Subcutaneous adipose tissue (tissue), 4 donors: Measurements from ENCODE around the gene SELENOK. TPM values are rescaled to one million over a fixed set of nuclear protein-coding genes. Genes with fewer than 3 reads are reported as not detected.

Source experiments
- CTCF ChIP-seq: fragments of 450-650 bp; IDR thresholded peaks from one replicate; pipeline ENCODE4 v1.5.1; 2016; ENCODE audit warnings: low read depth, mild to moderate bottlenecking, control low read depth, antibody characterized with exemption, moderate library complexity
- total RNA-seq, 4 donors: library from RNA; depleted of rRNA; stranded (reverse); fragments of >200 nt; gene quantifications; one replicate each; pipeline ENCODE4 v1.1.0, GENCODE V29; 2016

The SELENOK gene
- total RNA-seq, 4 donors from 2014 or later, result 34.7 to 101 (median 50.8) TPM

- no peak for TF ChIP-seq CTCF
These were observed 43.7 kb upstream of the SELENOK start for GRCh38 chr3:53935283-53935901.

- TF ChIP-seq CTCF, result no peak
These were observed 29.6 kb upstream of the SELENOK start for GRCh38 chr3:53921296-53921695.

GRCh38 chr3:53919741-53920140, 28.1 kb upstream of the SELENOK start:
- no peak for TF ChIP-seq CTCF

GRCh38 chr3:53913401-53913800, 21.7 kb upstream of the SELENOK start:
- no peak for TF ChIP-seq CTCF

- no peak for TF ChIP-seq CTCF
These were observed 11.1 kb upstream of the SELENOK start for GRCh38 chr3:53902711-53903110.

GRCh38 chr3:53902067-53902466, 10.4 kb upstream of the SELENOK start:
- TF ChIP-seq CTCF, result no peak

- no peak for TF ChIP-seq CTCF
These were observed 9.1 kb upstream of the SELENOK start for GRCh38 chr3:53900666-53901331.
